IMR-90 (cell line): ENCODE data around the gene EID1. TPM values are rescaled to one million over a fixed set of nuclear protein-coding genes. Genes with fewer than 3 reads are reported as not detected.

Experiments
- ATAC-seq: fragments of 200-7000 bp; cut with Tn5 transposase; 2 replicates; pipeline ENCODE4 v1.9.1; 2020; ENCODE audit warnings: low read depth, mild to moderate bottlenecking, moderate library complexity
- BruUV-seq: library from RNA; stranded (reverse); fragments of 400-500 nt; replicated peaks from 2 replicates; lab custom pipeline; 2021; lab: Mats Ljungman, UMichigan
- CTCF ChIA-PET: fragments of 300-600 bp; formaldehyde crosslinking; extraction: SDS; loops from one replicate; lab custom pipeline; 2021; ENCODE audit warnings: antibody characterized with exemption; lab: Yijun Ruan, JAX
- POLR2A ChIA-PET: fragments of 300-600 bp; sonication (Branson Sonifier 250); formaldehyde crosslinking; loops from one replicate; lab custom pipeline; 2022; ENCODE audit warnings: antibody characterized with exemption; ENCODE audit not compliant: unreplicated experiment; lab: Charles Lee
- DNase-seq: peaks from one replicate; pipeline ENCODE4 v3.0.0; 2013
- H2AFZ ChIP-seq: replicated peaks from 2 replicates; pipeline ENCODE3; 2013; ENCODE audit warnings: low read length, mild to moderate bottlenecking; ENCODE audit not compliant: poor library complexity
- H2AK5ac ChIP-seq: 2 replicates; pipeline ENCODE4 v1.6.1; 2013; ENCODE audit warnings: low read depth, low read length, inconsistent platforms
- H2AK9ac ChIP-seq: replicated peaks from 2 replicates; pipeline ENCODE3; 2013; ENCODE audit warnings: mild to moderate bottlenecking, low read depth, low read length, moderate library complexity; ENCODE audit not compliant: poor library complexity
- H2BK120ac ChIP-seq: 2 replicates; pipeline ENCODE4 v1.6.1; 2013; ENCODE audit warnings: low read depth, low read length, inconsistent platforms
- H2BK15ac ChIP-seq: 3 replicates; pipeline ENCODE4 v1.6.1; 2013; ENCODE audit warnings: low read depth, low read length, inconsistent platforms
- H2BK20ac ChIP-seq: 2 replicates; pipeline ENCODE4 v1.6.1; 2013; ENCODE audit warnings: low read depth, mild to moderate bottlenecking, inconsistent platforms, low read length, moderate library complexity
- H2BK5ac ChIP-seq: 2 replicates; pipeline ENCODE4 v1.6.1; 2013; ENCODE audit warnings: mild to moderate bottlenecking, low read depth, low read length, inconsistent platforms; ENCODE audit not compliant: poor library complexity, severe bottlenecking
- H3K14ac ChIP-seq: replicated peaks from 2 replicates; pipeline ENCODE4 v1.6.1; 2013; ENCODE audit warnings: low read depth, low read length, inconsistent platforms
- H3K18ac ChIP-seq: 2 replicates; pipeline ENCODE4 v1.6.1; 2013; ENCODE audit warnings: low read depth, low read length, control low read depth
- H3K23ac ChIP-seq: 2 replicates; pipeline ENCODE4 v1.6.1; 2013; ENCODE audit warnings: low read depth, low read length, inconsistent platforms
- H3K27ac ChIP-seq: 2 replicates; pipeline ENCODE4 v1.5.1; 2013; ENCODE audit warnings: mild to moderate bottlenecking, control low read depth, low read length; ENCODE audit not compliant: insufficient read depth
- H3K27me3 ChIP-seq: 2 replicates; pipeline ENCODE4 v1.6.1; 2013; ENCODE audit warnings: low read length; ENCODE audit not compliant: control insufficient read depth, insufficient read depth
- H3K36me3 ChIP-seq: 2 replicates; pipeline ENCODE4 v1.6.1; 2013; ENCODE audit warnings: low read length, mixed read lengths; ENCODE audit not compliant: control insufficient read depth, insufficient read depth
- H3K4ac ChIP-seq: 2 replicates; pipeline ENCODE4 v1.6.1; 2013; ENCODE audit warnings: low read depth, low read length, inconsistent platforms
- H3K4me1 ChIP-seq: 2 replicates; pipeline ENCODE4 v1.6.1; 2013; ENCODE audit warnings: low read length, mixed read lengths; ENCODE audit not compliant: control insufficient read depth, insufficient read depth
- H3K4me2 ChIP-seq: 2 replicates; pipeline ENCODE4 v1.6.1; 2013; ENCODE audit warnings: low read depth, mild to moderate bottlenecking, control low read depth, low read length, moderate library complexity
- H3K4me3 ChIP-seq: 2 replicates; pipeline ENCODE4 v1.5.1; 2013; ENCODE audit warnings: low read depth, mild to moderate bottlenecking, control low read depth, low read length, moderate library complexity; ENCODE audit not compliant: insufficient read depth
- H3K56ac ChIP-seq: 2 replicates; pipeline ENCODE4 v1.6.1; 2013; ENCODE audit warnings: low read length, inconsistent platforms; ENCODE audit not compliant: insufficient read depth; ENCODE audit errors: extremely low read depth
- H3K79me1 ChIP-seq, 2 experiments: 2 replicates each; pipeline ENCODE4 v1.6.1; 2013; ENCODE audit warnings: low read length in 2 of 2, inconsistent platforms in 1 of 2, low read depth in 1 of 2
- H3K9ac ChIP-seq: 2 replicates; pipeline ENCODE4 v1.6.1; 2013; ENCODE audit warnings: low read depth, low read length, control low read depth
- H3K9me1 ChIP-seq: 2 replicates; pipeline ENCODE4 v1.6.1; 2013; ENCODE audit warnings: low read length, inconsistent platforms; ENCODE audit not compliant: insufficient read depth
- H3K9me3 ChIP-seq: 2 replicates; pipeline ENCODE4 v1.6.1; 2013; ENCODE audit warnings: low read length; ENCODE audit not compliant: control insufficient read depth, insufficient read depth
- H4K20me1 ChIP-seq: 2 replicates; pipeline ENCODE4 v1.6.1; 2013; ENCODE audit warnings: low read length, inconsistent platforms; ENCODE audit not compliant: insufficient read depth
- H4K5ac ChIP-seq: 2 replicates; pipeline ENCODE4 v1.6.1; 2013; ENCODE audit warnings: mild to moderate bottlenecking, low read depth, low read length, control low read depth
- H4K8ac ChIP-seq, 2 experiments: 2 replicates each; pipeline ENCODE4 v1.6.1; 2013; ENCODE audit warnings: low read depth in 2 of 2, low read length in 2 of 2, control low read depth in 1 of 2, inconsistent platforms in 1 of 2
- H4K91ac ChIP-seq: 2 replicates; pipeline ENCODE4 v1.6.1; 2013; ENCODE audit warnings: low read depth, low read length, inconsistent platforms; ENCODE audit not compliant: insufficient read depth
- ELK1 ChIP-seq: fragments of 150-350 bp; IDR thresholded peaks from 2 replicates; pipeline ENCODE4 v1.6.1; 2016; ENCODE audit warnings: low read depth, mild to moderate bottlenecking, low read length, moderate library complexity, borderline replicate concordance
- FOS ChIP-seq: fragments of 150-350 bp; IDR thresholded peaks from 2 replicates; pipeline ENCODE4 v1.6.1; 2016; ENCODE audit warnings: low read depth, low read length
- USF2 ChIP-seq: fragments of 150-350 bp; IDR thresholded peaks from 2 replicates; pipeline ENCODE4 v1.6.1; 2017; ENCODE audit warnings: mild to moderate bottlenecking, antibody characterized with exemption, low read length, low read depth
- WGBS, 2 experiments: methylation state at CpG; one replicate each; pipeline versions ENCODE4 v1.1.5 to v1.1.7; 2013; ENCODE audit warnings: missing lambda C conversion rate in 2 of 2; ENCODE audit not compliant: insufficient read length in 1 of 2; ENCODE audit errors: extremely low coverage in 2 of 2; 5-methylcytosine and 5-hydroxymethylcytosine counted together
- dilution Hi-C: fragments of 300-500 bp; cut with HindIII; formaldehyde crosslinking; loops from one replicate; pipeline ENCODE4 v1.14.3; 2018; ENCODE audit warnings: low sequenced_read_pairs; ENCODE audit not compliant: unreplicated experiment
- in situ Hi-C: fragments of 300-500 bp; cut with MboI; formaldehyde crosslinking; loops from 3 replicates; pipeline ENCODE4 v1.14.3; 2019; ENCODE audit warnings: low sequenced_read_pairs, inconsistent platforms, mixed read lengths
- intact Hi-C: fragments of 100-400 bp; cut with micrococcal nuclease; formaldehyde crosslinking; loops from 2 replicates; pipeline ENCODE4 v1.10.0; 2022
- polyA plus RNA-seq, 3 experiments: library from polyadenylated mRNA; depleted of rRNA; stranded (reverse); fragments of >200 nt; gene quantifications; 2 replicates each; pipeline ENCODE4 v1.2.3, GENCODE V29; 2012; ENCODE audit warnings: low replicate concordance in 1 of 3
- total RNA-seq: library from RNA; depleted of rRNA; stranded (reverse); fragments of >200 nt; gene quantifications from 2 replicates; pipeline ENCODE4 v1.2.3, GENCODE V29; 2012

The EID1 gene
- total and polyA plus RNA-seq, 2 of the 4 experiments (the other 2 are of a cell fraction): 147 to 162 TPM

GRCh38 chr15:48913141-48913540, 35.2 kb downstream of the EID1 start:
- Histone ChIP-seq H2BK5ac (no peak overlapping the region), H3K27ac (no peak overlapping the region), H3K4ac (peak overlapping the region; percentile 2), H3K23ac (no peak overlapping the region), H3K14ac (no peak overlapping the region; the same call in 1 of the 2 replicates), H3K4me3 (no peak overlapping the region), H2AFZ (no peak overlapping the region), H2BK120ac (0 out of 2 replicates have a peak overlapping the region, but pooled peaks have one; percentile 2), H3K56ac (no peak overlapping the region), H3K36me3 (no peaks in the 10 kb centered on the region), H4K20me1 (no peaks in the 10 kb centered on the region), H3K9me1 (no peaks in the 10 kb centered on the region), H2BK20ac (no peak overlapping the region), H3K9me3 (no peaks in the 10 kb centered on the region), H2BK15ac (no peak overlapping the region), H4K91ac (no peak overlapping the region), H4K8ac (peak overlapping the region in 1 of 2 experiments; percentile 9; a peak in 1 of 4 replicates), H3K4me1 (peaks cover 3% of the 10 kb centered on the region), H3K27me3 (no peaks in the 10 kb centered on the region), H3K9ac (no peak overlapping the region), H2AK9ac (no peak overlapping the region), H4K5ac (no peak overlapping the region; the same call in 1 of the 2 replicates), H3K18ac (no peak overlapping the region), H2AK5ac (no peak overlapping the region), H3K4me2 (no peak overlapping the region), H3K79me1 (no peaks in the 10 kb centered on the region)
- in situ Hi-C loops: no loop called here
- POLR2A ChIA-PET: no interaction called here
- DNase-seq: no peak
- dilution Hi-C loops: no loop called here
- intact Hi-C loops: no loop called here
- BruUV-seq: no TSS peak
- ATAC-seq: no peak
- TF ChIP-seq FOS (no peak), USF2 (no peak), ELK1 (no peak)
- CTCF ChIA-PET: no interaction called here
- WGBS, 2 experiments: no CpG with 5 or more reads among the region's 4 CpGs
